ENCODE measurements around the gene AUTS2.

DNA sequence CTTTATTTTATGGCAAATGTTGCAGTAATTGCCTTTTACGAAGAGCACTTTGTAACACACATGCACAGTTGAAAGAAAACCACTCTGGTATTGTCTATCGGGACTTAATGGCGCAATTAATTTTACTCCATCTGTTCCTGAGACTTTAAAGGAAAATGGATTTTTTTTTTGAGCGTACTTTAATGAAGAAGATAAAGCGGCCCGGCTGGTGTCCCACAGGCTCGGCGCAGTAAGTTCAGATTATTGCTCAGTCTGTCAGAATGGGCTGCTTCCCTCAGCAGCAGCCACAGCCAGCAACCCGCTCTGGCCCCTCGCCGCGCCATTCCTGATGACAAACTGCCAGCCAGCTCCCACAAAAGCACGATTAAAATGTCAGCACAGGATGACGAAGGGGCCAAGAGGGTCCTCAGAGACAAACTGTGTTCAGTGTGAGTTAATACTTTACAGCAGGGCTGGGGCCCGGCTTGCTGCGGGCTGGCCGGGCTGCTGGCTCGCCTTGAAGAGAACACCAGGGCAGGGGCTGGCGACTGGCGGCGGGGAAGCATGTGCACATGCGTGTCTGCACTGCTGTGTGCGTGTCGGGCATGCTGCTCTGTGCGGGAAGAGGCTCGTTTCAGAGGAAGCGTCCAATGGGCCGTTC, 1032.7 kb downstream of the AUTS2 start:
- TF ChIP-seq, protein P1, sequence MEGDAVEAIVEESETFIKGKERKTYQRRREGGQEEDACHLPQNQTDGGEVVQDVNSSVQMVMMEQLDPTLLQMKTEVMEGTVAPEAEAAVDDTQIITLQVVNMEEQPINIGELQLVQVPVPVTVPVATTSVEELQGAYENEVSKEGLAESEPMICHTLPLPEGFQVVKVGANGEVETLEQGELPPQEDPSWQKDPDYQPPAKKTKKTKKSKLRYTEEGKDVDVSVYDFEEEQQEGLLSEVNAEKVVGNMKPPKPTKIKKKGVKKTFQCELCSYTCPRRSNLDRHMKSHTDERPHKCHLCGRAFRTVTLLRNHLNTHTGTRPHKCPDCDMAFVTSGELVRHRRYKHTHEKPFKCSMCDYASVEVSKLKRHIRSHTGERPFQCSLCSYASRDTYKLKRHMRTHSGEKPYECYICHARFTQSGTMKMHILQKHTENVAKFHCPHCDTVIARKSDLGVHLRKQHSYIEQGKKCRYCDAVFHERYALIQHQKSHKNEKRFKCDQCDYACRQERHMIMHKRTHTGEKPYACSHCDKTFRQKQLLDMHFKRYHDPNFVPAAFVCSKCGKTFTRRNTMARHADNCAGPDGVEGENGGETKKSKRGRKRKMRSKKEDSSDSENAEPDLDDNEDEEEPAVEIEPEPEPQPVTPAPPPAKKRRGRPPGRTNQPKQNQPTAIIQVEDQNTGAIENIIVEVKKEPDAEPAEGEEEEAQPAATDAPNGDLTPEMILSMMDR (IDR thresholded peaks at IDR 0.05) = no peak
- TF ChIP-seq POLR2AphosphoS5 (IDR thresholded peaks at IDR 0.05; ENCODE audit: insufficient read depth in 1 of 2, low read depth in 1 of 2) = peak in 1 of 2 donors; percentile 28
- TF ChIP-seq POLR2A (IDR thresholded peaks at IDR 0.05) = no peak

Data from vagina (tissue), 2 donors.